Measurements from ENCODE around the gene BLTP2. TPM values are rescaled to one million over a fixed set of nuclear protein-coding genes. Genes with fewer than 3 reads are reported as not detected.

BLTP2 gene
- total RNA-seq, 1 donor = 200 TPM

DNA sequence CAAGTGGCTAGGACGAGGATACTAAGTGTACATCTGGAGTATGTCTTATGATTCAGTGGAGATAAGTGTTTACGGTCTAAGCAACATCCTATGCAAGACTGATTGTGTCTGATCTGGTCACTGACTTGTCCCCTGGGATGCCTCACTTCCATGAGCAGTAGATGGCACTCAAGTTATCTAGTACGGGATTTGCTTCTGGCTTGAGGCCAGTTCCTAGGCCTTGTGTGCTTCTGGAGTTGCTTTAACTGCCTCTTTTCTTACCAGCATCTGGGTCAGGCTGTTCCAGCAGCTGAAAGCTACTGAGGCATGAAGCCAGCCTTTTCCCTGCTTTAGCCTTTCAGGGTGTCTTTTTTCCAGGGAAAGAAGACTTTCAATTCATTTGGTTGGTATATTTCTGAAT is 40.0 kb upstream of the BLTP2 start:
- TF ChIP-seq, protein P1, sequence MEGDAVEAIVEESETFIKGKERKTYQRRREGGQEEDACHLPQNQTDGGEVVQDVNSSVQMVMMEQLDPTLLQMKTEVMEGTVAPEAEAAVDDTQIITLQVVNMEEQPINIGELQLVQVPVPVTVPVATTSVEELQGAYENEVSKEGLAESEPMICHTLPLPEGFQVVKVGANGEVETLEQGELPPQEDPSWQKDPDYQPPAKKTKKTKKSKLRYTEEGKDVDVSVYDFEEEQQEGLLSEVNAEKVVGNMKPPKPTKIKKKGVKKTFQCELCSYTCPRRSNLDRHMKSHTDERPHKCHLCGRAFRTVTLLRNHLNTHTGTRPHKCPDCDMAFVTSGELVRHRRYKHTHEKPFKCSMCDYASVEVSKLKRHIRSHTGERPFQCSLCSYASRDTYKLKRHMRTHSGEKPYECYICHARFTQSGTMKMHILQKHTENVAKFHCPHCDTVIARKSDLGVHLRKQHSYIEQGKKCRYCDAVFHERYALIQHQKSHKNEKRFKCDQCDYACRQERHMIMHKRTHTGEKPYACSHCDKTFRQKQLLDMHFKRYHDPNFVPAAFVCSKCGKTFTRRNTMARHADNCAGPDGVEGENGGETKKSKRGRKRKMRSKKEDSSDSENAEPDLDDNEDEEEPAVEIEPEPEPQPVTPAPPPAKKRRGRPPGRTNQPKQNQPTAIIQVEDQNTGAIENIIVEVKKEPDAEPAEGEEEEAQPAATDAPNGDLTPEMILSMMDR (IDR thresholded peaks at IDR 0.05; ENCODE audit: insufficient read depth, low read length) = no peak
- H3K4me3 ChIP-seq (ENCODE audit: low read depth, low read length) = no peak overlapping the region
- DNase-seq (ENCODE audit: low read depth) = peak; percentile 28

GRCh38 chr17:28682655-28683054 is 37.7 kb upstream of the BLTP2 start:
- H3K4me3 ChIP-seq (ENCODE audit: low read depth, low read length) = no peak overlapping the region
- DNase-seq (ENCODE audit: low read depth) = no peak
- TF ChIP-seq, protein P1 (IDR thresholded peaks at IDR 0.05; ENCODE audit: insufficient read depth, low read length) = no peak

DNA sequence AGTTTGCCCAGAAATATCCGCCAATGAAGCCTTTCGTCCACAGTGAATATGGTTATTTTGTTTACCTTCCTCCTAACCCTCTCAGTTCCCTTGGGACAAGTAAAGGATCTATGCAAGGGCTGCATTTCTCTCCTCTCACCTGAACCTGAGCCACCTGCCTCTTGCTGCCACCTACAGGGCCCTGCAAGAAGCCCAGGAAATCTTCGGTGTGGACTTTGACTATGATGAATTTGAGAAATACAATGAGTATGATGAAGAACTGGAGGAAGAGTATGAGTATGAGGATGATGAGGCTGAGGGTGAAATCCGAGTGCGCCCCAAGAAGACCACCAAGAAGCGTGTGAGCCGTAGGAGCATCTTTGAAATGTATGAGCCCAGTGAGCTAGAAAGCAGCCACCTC is 31.0 kb upstream of the BLTP2 start:
- no peak for DNase-seq (ENCODE audit: low read depth)
- H3K4me3 ChIP-seq (ENCODE audit: low read depth, low read length) = no peak overlapping the region
- TF ChIP-seq, protein P1 (IDR thresholded peaks at IDR 0.05; ENCODE audit: insufficient read depth, low read length) = no peak

GRCh38 chr17:28675490-28675889 is 30.5 kb upstream of the BLTP2 start:
- TF ChIP-seq, protein P1 (IDR thresholded peaks at IDR 0.05; ENCODE audit: insufficient read depth, low read length) = no peak
- no peak for DNase-seq (ENCODE audit: low read depth)
- H3K4me3 ChIP-seq (ENCODE audit: low read depth, low read length) = no peak overlapping the region

- no peak for DNase-seq (ENCODE audit: low read depth)
- H3K4me3 ChIP-seq (ENCODE audit: low read depth, low read length) = no peak overlapping the region
- TF ChIP-seq, protein P1 (IDR thresholded peaks at IDR 0.05; ENCODE audit: insufficient read depth, low read length) = no peak
These were observed 25.0 kb upstream of the BLTP2 start for GRCh38 chr17:28669918-28670317.

GRCh38 chr17:28667870-28668269 is 22.9 kb upstream of the BLTP2 start:
- DNase-seq (ENCODE audit: low read depth) = no peak

GRCh38 chr17:28665994-28666393 is 21.0 kb upstream of the BLTP2 start:
- TF ChIP-seq, protein P1 (IDR thresholded peaks at IDR 0.05; ENCODE audit: insufficient read depth, low read length) = no peak
- no peak overlapping the region for H3K4me3 ChIP-seq (ENCODE audit: low read depth, low read length)
- no peak for DNase-seq (ENCODE audit: low read depth)

More at GRCh38 chr17:28667870-28668269, 22.9 kb upstream of the BLTP2 start:
- no peak overlapping the region for H3K4me3 ChIP-seq (ENCODE audit: low read depth, low read length)
- TF ChIP-seq, protein P1 (IDR thresholded peaks at IDR 0.05; ENCODE audit: insufficient read depth, low read length) = no peak
